ENCODE measurements around the gene RSRC1.

DNA sequence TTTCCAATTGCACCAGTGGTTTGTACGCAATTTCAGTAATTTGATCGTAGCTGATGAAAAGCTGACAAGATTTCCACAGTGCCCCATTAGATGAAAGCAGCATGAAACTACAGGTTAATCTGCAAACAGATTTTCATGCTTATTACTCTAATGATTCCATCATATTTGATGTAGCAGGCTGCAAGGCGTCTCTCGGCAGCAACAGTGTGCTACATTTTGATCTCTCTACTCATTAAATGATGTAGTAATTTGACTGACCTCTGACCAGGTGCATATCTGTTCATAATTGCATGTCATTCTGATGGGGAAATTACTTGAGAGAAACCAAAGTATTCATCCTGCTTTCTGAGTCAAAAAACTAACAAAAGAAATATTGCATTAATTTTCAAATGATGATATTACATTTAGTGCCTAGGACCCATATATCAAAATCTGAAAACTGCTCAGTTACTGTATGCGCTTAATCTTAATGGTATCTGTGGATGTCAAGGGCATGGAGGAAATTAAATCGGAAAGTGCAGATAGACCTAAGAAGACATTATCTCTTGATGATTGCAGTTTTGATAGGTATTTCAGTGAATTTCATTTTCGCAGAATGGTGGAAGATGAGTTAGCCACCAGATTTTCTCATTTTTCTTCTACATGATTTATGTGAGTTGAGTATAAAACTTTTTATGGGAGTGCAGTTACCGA is 198.5 kb downstream of the RSRC1 start:
- TF ChIP-seq, protein P1, sequence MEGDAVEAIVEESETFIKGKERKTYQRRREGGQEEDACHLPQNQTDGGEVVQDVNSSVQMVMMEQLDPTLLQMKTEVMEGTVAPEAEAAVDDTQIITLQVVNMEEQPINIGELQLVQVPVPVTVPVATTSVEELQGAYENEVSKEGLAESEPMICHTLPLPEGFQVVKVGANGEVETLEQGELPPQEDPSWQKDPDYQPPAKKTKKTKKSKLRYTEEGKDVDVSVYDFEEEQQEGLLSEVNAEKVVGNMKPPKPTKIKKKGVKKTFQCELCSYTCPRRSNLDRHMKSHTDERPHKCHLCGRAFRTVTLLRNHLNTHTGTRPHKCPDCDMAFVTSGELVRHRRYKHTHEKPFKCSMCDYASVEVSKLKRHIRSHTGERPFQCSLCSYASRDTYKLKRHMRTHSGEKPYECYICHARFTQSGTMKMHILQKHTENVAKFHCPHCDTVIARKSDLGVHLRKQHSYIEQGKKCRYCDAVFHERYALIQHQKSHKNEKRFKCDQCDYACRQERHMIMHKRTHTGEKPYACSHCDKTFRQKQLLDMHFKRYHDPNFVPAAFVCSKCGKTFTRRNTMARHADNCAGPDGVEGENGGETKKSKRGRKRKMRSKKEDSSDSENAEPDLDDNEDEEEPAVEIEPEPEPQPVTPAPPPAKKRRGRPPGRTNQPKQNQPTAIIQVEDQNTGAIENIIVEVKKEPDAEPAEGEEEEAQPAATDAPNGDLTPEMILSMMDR (IDR thresholded peaks at IDR 0.05; ENCODE audit: insufficient read depth, low read length, poor library complexity, severe bottlenecking) = no peak
- TF ChIP-seq EZH2phosphoT487 (conservative IDR thresholded peaks at IDR 0.05; ENCODE audit: low read length) = no peak

All from SU-DHL-6 (cell line).